Measurements from ENCODE around the gene MERTK.

GRCh38 chr2:112065486-112065885 lies 167.1 kb downstream of the MERTK start:
- TF ChIP-seq CTCF (IDR thresholded peaks at IDR 0.05) (no peak), POLR2A (IDR thresholded peaks at IDR 0.05) (no peak)
